HepG2 (cell line): ENCODE results near the gene CCDC201. TPM values are rescaled to one million over a fixed set of nuclear protein-coding genes. Genes with fewer than 3 reads are reported as not detected.

Source experiments
- BCL3 ChIP-seq: sonication (generic); formaldehyde crosslinking; IDR thresholded peaks from 2 replicates; pipeline ENCODE4 v1.5.1; 2020; ENCODE audit warnings: mild to moderate bottlenecking, missing genetic modification reagents, moderate library complexity
- DNMT1 ChIP-seq: sonication (generic); formaldehyde crosslinking; IDR thresholded peaks from 2 replicates; pipeline ENCODE4 v1.5.1; 2020; ENCODE audit warnings: mild to moderate bottlenecking, missing genetic modification reagents
- GLMP ChIP-seq: sonication (generic); formaldehyde crosslinking; IDR thresholded peaks from 2 replicates; pipeline ENCODE4 v1.9.0; 2021; ENCODE audit warnings: missing genetic modification reagents, mild to moderate bottlenecking, borderline replicate concordance
- HIVEP1 ChIP-seq: sonication (generic); formaldehyde crosslinking; IDR thresholded peaks from 2 replicates; pipeline ENCODE4 v1.4.0; 2020; ENCODE audit warnings: mild to moderate bottlenecking, missing genetic modification reagents
- KDM2A ChIP-seq: sonication (generic); formaldehyde crosslinking; IDR thresholded peaks from 2 replicates; pipeline ENCODE4 v1.4.0; 2020; ENCODE audit warnings: low read depth, missing genetic modification reagents, borderline replicate concordance
- POLR2AphosphoS2 ChIP-seq: IDR thresholded peaks from 2 replicates; pipeline ENCODE4 v1.6.1; 2011; ENCODE audit warnings: low read depth, low read length, improper control_type of control experiment
- PRDM15 ChIP-seq: sonication (generic); formaldehyde crosslinking; IDR thresholded peaks from 2 replicates; pipeline ENCODE4 v1.4.0; 2020; ENCODE audit warnings: missing genetic modification reagents
- RFX5 ChIP-seq: IDR thresholded peaks from 2 replicates; pipeline ENCODE4 v1.6.1; 2011; ENCODE audit warnings: low read depth, low read length, improper control_type of control experiment
- SOX13 ChIP-seq, 3 experiments: fragments of 450-650 bp in 1 of 3; sonication (generic) in 1 of 3; formaldehyde crosslinking in 1 of 3; IDR thresholded peaks in 2 of 3; conservative IDR thresholded peaks in 1 of 3; 2 replicates each; pipeline versions ENCODE4 v1.5.0 to v1.6.1; 2016 to 2020; ENCODE audit warnings: antibody characterized with exemption in 1 of 3, mild to moderate bottlenecking in 1 of 3, missing compliant biosample characterization in 1 of 3, missing genetic modification reagents in 1 of 3, moderate library complexity in 1 of 3
- SRF ChIP-seq: IDR thresholded peaks from 2 replicates; pipeline ENCODE4 v1.6.1; 2011; ENCODE audit warnings: mild to moderate bottlenecking, low read depth, low read length, moderate library complexity
- STAT6 ChIP-seq: sonication (generic); formaldehyde crosslinking; IDR thresholded peaks from 2 replicates; pipeline ENCODE4 v1.4.0; 2020; ENCODE audit warnings: missing genetic modification reagents, mild to moderate bottlenecking, borderline replicate concordance
- TCF7L2 ChIP-seq: IDR thresholded peaks from 2 replicates; pipeline ENCODE4 v1.6.1; 2011; ENCODE audit warnings: mild to moderate bottlenecking, low read depth, low read length, moderate library complexity
- U2AF1 ChIP-seq: fragments of 200-400 bp; formaldehyde crosslinking; optimal IDR thresholded peaks from 2 replicates; pipeline ENCODE3; 2017; ENCODE audit warnings: mild to moderate bottlenecking, low read depth, low read length
- ZBTB20 ChIP-seq: sonication (generic); formaldehyde crosslinking; IDR thresholded peaks from 2 replicates; pipeline ENCODE4 v1.8.1; 2023; ENCODE audit warnings: missing genetic modification reagents, low read depth, mild to moderate bottlenecking, borderline replicate concordance
- ZFP36L1 ChIP-seq: sonication (generic); formaldehyde crosslinking; IDR thresholded peaks from 2 replicates; pipeline ENCODE4 v1.8.0; 2022; ENCODE audit warnings: mild to moderate bottlenecking, missing genetic modification reagents, moderate library complexity
- ZMYM2 ChIP-seq: sonication (generic); formaldehyde crosslinking; IDR thresholded peaks from 2 replicates; pipeline ENCODE4 v1.8.0; 2022; ENCODE audit warnings: mild to moderate bottlenecking, missing genetic modification reagents
- ZNF160 ChIP-seq: sonication (generic); formaldehyde crosslinking; IDR thresholded peaks from 2 replicates; pipeline ENCODE4 v1.8.0; 2022; ENCODE audit warnings: mild to moderate bottlenecking, inconsistent platforms, missing genetic modification reagents
- ZNF616 ChIP-seq: sonication (generic); formaldehyde crosslinking; IDR thresholded peaks from 2 replicates; pipeline ENCODE4 v1.5.0; 2020; ENCODE audit warnings: low read depth, mild to moderate bottlenecking, missing genetic modification reagents
- ZSCAN21 ChIP-seq: sonication (generic); formaldehyde crosslinking; IDR thresholded peaks from 2 replicates; pipeline ENCODE4 v1.8.0; 2022; ENCODE audit warnings: mild to moderate bottlenecking, missing genetic modification reagents, moderate library complexity, borderline replicate concordance
- polyA plus RNA-seq, 8 experiments: library from polyadenylated mRNA; depleted of rRNA in 3 of 8; stranded (reverse) in 7 of 8; unstranded in 1 of 8; fragments of >200 nt; fragmentation: Illumina TruSeq in 4 of 8; extraction: Trizol in 4 of 8; gene quantifications; 2 replicates each; pipeline versions ENCODE4 v1.2.1 to v1.2.3, GENCODE V29; 2011 to 2016; ENCODE audit warnings: low read depth in 4 of 8, missing spikeins in 1 of 8, mixed read lengths in 1 of 8; ENCODE audit not compliant: insufficient read depth in 1 of 8
- total RNA-seq, 5 experiments: library from RNA; depleted of rRNA; stranded (reverse); fragments of >200 nt; fragmentation: Illumina TruSeq; extraction: Trizol; gene quantifications; 2 replicates each; pipeline ENCODE4 v1.2.3, GENCODE V29; 2016; ENCODE audit warnings: low read depth in 1 of 5

CCDC201 gene
- total and polyA plus RNA-seq, 2 of the 13 experiments (the other 11 are each of a cell fraction or from before 2014, with no cell fraction given), result 0.92 TPM; not detected in 1

GRCh38 chr7:45893996-45894664, 21.2 kb upstream of the CCDC201 start (continued):
- TF ChIP-seq ZMYM2 (CRISPR knock-in tag) (0 out of 2 replicates have a peak, but pooled peaks have one; percentile 44), U2AF1 (no peak), ZBTB20 (CRISPR knock-in tag) (0 out of 2 replicates have a peak, but pooled peaks have one; percentile 15), RFX5 (no peak), SOX13 (IDR thresholded peaks at IDR 0.05) (no peak; the same call in 1 of the 2 replicates), SOX13 (CRISPR knock-in tag; conservative IDR thresholded peaks at IDR 0.05 in 1 of 2, IDR thresholded peaks at IDR 0.05 in 1 of 2) (no peak), STAT6 (CRISPR knock-in tag) (peak; percentile 94; the same call in 1 of the 2 replicates), HIVEP1 (CRISPR knock-in tag) (peak; percentile 65), POLR2AphosphoS2 (no peak), ZSCAN21 (peak; percentile 92), DNMT1 (CRISPR knock-in tag) (0 out of 2 replicates have a peak, but pooled peaks have one; percentile 40), ZNF616 (CRISPR knock-in tag) (0 out of 2 replicates have a peak, but pooled peaks have one; percentile 65), PRDM15 (CRISPR knock-in tag) (no peak; the same call in 1 of the 2 replicates), TCF7L2 (no peak), GLMP (CRISPR knock-in tag) (peak; percentile 81; the same call in 1 of the 2 replicates), SRF (no peak), ZNF160 (CRISPR knock-in tag) (peak; percentile 26; the same call in 1 of the 2 replicates), KDM2A (CRISPR knock-in tag) (peak; percentile 82), BCL3 (CRISPR knock-in tag) (0 out of 2 replicates have a peak, but pooled peaks have one; percentile 37), ZFP36L1 (0 out of 2 replicates have a peak, but pooled peaks have one; percentile 7)
